HG03354 (cell line): ENCODE measurements around the gene PAFAH1B2.
"Not testable (repeated sequence)": the region's sequence is repeated elsewhere in the genome, so short reads cannot be mapped to it uniquely, and the experiment has no call there.

Experiments used
- ATAC-seq: cut with Tn5 transposase; IDR thresholded peaks from one replicate; pipeline ENCODE4 v1.9.1; 2021; ENCODE audit warnings: mild to moderate bottlenecking; ENCODE audit not compliant: unreplicated experiment, poor library complexity, severe bottlenecking

PAFAH1B2 gene

GRCh38 chr11:117170210-117170609 is 26.1 kb downstream of the PAFAH1B2 start:
- no peak for ATAC-seq

- ATAC-seq, result no peak
These were observed 26.9 kb downstream of the PAFAH1B2 start for GRCh38 chr11:117171007-117171403.

- no peak for ATAC-seq
These were observed 27.4 kb downstream of the PAFAH1B2 start for GRCh38 chr11:117171404-117172061.

- ATAC-seq, result no peak
These were observed 28.8 kb downstream of the PAFAH1B2 start for GRCh38 chr11:117172724-117173421.

GRCh38 chr11:117175104-117175503 is 31.0 kb downstream of the PAFAH1B2 start:
- ATAC-seq, result no peak

- ATAC-seq, result no peak
These were observed 31.7 kb downstream of the PAFAH1B2 start for GRCh38 chr11:117175781-117176180.

- no peak for ATAC-seq
These were observed 32.1 kb downstream of the PAFAH1B2 start for GRCh38 chr11:117176186-117176585.

- no peak for ATAC-seq
These were observed 33.6 kb downstream of the PAFAH1B2 start for GRCh38 chr11:117177534-117178209.

- ATAC-seq, result peak; percentile 90
These were observed 34.3 kb downstream of the PAFAH1B2 start, which contains the start of gene SIDT2 for GRCh38 chr11:117178210-117179034. SIDT2 (plus strand) TSS chr11:117178743; CDS start chr11:117179264, 521 bp downstream.

- peak; percentile 37 for ATAC-seq
These were observed 35.2 kb downstream of the PAFAH1B2 start for GRCh38 chr11:117179048-117179999.

- no peak for ATAC-seq
These were observed 35.9 kb downstream of the PAFAH1B2 start for GRCh38 chr11:117180020-117180419.

GRCh38 chr11:117180661-117181585 is 36.8 kb downstream of the PAFAH1B2 start:
- peak; percentile 34 for ATAC-seq

- no peak for ATAC-seq
These were observed 37.8 kb downstream of the PAFAH1B2 start for GRCh38 chr11:117181586-117182550.

GRCh38 chr11:117182551-117182935 is 38.5 kb downstream of the PAFAH1B2 start:
- ATAC-seq, result no peak

- ATAC-seq, result not testable (repeated sequence)
These were observed 39.1 kb downstream of the PAFAH1B2 start for GRCh38 chr11:117183178-117183577.

GRCh38 chr11:117183724-117184349 is 39.8 kb downstream of the PAFAH1B2 start:
- ATAC-seq, result no peak
